Measurements from ENCODE around the gene MECP2.
"Not testable (repeated sequence)": the region's sequence is repeated elsewhere in the genome, so short reads cannot be mapped to it uniquely, and the experiment has no call there.

Gene MECP2

GRCh38 chrX:154097589-154098541, at the start of gene MECP2:
TSS of gene MECP2 (minus strand) at chrX:154097717.
- peak within 1 kb of the TSS; percentile 90 for H3K4me3 Mint-ChIP-seq
- peak within 1 kb of the TSS; percentile 98 for H3K27ac Mint-ChIP-seq
- H3K27me3 Mint-ChIP-seq = peaks cover 49% of the 10 kb centered on the region
- H3K9me3 Mint-ChIP-seq = no peaks in the 10 kb centered on the region
- peak; percentile 88 for DNase-seq
- peaks cover 10% of the 10 kb centered on the region for H3K36me3 Mint-ChIP-seq (ENCODE audit: low read depth)
- H3K4me1 Mint-ChIP-seq (ENCODE audit: low read depth) = peaks cover 53% of the 10 kb centered on the region

GRCh38 chrX:154144010-154144409, 46.5 kb upstream of the MECP2 start, which contains the start of gene OPN1LW:
TSS of gene OPN1LW (plus strand) at chrX:154144243. CDS start at chrX:154144284, 41 bp downstream.
- not testable (repeated sequence) for H3K4me1 Mint-ChIP-seq (ENCODE audit: low read depth); H3K27me3 Mint-ChIP-seq; H3K36me3 Mint-ChIP-seq (ENCODE audit: low read depth); DNase-seq; H3K27ac Mint-ChIP-seq; H3K9me3 Mint-ChIP-seq; H3K4me3 Mint-ChIP-seq

DNA sequence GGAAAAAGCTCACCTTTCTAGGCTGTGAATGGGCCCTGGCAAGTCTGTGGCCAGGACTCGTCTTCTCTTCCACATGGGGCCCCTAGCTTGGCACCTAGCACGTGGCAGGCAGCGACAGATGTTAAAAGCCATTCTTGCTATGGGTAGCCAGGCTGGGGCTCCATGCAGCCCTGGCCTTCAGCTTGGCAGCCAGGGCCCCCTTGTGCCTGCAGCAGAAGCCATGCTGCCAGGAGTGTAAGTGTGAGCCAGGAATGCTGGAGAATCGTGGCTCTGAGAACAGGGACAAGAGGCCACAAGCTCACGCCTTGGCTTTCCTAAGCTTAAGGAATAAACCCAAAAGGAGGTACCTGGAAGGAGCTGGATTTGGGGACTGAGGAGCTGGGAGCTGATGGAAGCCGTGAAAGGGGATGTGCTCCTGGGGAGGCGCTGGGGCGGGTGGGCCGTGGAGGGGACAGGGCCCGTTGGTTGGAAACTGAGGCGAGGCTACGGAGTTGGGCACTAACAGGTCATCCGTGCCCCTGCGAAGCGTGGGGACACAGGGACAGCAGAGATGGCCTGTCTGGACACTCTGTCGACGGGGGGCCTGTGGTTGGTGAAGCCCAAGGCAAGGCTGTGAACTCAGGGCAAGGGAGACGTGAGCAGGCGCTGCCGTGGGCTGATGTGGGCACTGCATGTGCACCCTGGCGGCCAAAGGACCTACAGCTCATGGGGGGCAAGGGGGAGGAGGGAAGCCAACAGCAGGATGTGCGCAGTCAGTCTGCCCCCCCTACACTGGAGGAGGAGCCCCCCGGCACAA, 45.6 kb upstream of the MECP2 start:
- Mint-ChIP-seq H3K9me3 (no peaks in the 10 kb centered on the region), H3K4me3 (no peak overlapping the region), H3K36me3 (ENCODE audit: low read depth) (no peaks in the 10 kb centered on the region), H3K27me3 (peaks cover 14% of the 10 kb centered on the region), H3K4me1 (ENCODE audit: low read depth) (no peaks in the 10 kb centered on the region), H3K27ac (no peak overlapping the region)
- no peak for DNase-seq

DNA sequence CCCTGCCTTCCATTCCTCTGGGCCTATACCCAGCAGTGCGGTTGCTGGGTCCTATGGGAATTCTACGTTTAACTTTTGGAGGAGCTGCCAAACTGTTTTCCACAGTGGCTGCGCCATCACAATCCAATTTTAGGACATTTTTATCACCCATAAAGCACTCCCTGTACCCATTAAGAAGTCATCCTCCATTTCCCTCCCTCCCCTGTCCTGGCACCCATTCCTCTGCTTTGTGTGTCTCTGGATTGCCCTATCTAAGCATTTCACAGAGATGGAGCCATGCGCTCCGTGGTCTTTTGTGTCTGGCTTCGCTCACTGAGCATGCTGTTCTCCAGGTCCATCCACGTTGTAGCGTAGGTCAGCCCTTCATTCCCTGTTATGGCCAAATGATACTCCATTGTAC, 44.9 kb upstream of the MECP2 start:
- no peaks in the 10 kb centered on the region for H3K9me3 Mint-ChIP-seq
- peaks cover 17% of the 10 kb centered on the region for H3K27me3 Mint-ChIP-seq
- no peak overlapping the region for H3K27ac Mint-ChIP-seq
- no peaks in the 10 kb centered on the region for H3K4me1 Mint-ChIP-seq (ENCODE audit: low read depth)
- DNase-seq = peak; percentile 17
- H3K4me3 Mint-ChIP-seq = no peak overlapping the region
- H3K36me3 Mint-ChIP-seq (ENCODE audit: low read depth) = no peaks in the 10 kb centered on the region

- Mint-ChIP-seq H3K4me3 (no peak overlapping the region), H3K27ac (no peak overlapping the region), H3K9me3 (no peaks in the 10 kb centered on the region), H3K36me3 (ENCODE audit: low read depth) (no peaks in the 10 kb centered on the region), H3K4me1 (ENCODE audit: low read depth) (peaks cover 13% of the 10 kb centered on the region), H3K27me3 (peaks cover 23% of the 10 kb centered on the region)
- no peak for DNase-seq
These were observed 43.2 kb upstream of the MECP2 start for GRCh38 chrX:154140742-154141141.

- no peak for DNase-seq
- H3K27me3 Mint-ChIP-seq = peaks cover 26% of the 10 kb centered on the region
- no peaks in the 10 kb centered on the region for H3K36me3 Mint-ChIP-seq (ENCODE audit: low read depth)
- no peak overlapping the region for H3K27ac Mint-ChIP-seq
- no peaks in the 10 kb centered on the region for H3K9me3 Mint-ChIP-seq
- no peak overlapping the region for H3K4me3 Mint-ChIP-seq
- peaks cover 18% of the 10 kb centered on the region for H3K4me1 Mint-ChIP-seq (ENCODE audit: low read depth)
These were observed 42.7 kb upstream of the MECP2 start for GRCh38 chrX:154140206-154140605.

GRCh38 chrX:154138857-154139256, 41.3 kb upstream of the MECP2 start:
- H3K27ac Mint-ChIP-seq = no peak overlapping the region
- H3K4me3 Mint-ChIP-seq = no peak overlapping the region
- no peaks in the 10 kb centered on the region for H3K36me3 Mint-ChIP-seq (ENCODE audit: low read depth)
- H3K9me3 Mint-ChIP-seq = no peaks in the 10 kb centered on the region
- DNase-seq = no peak
- H3K27me3 Mint-ChIP-seq = peaks cover 30% of the 10 kb centered on the region
- peaks cover 25% of the 10 kb centered on the region for H3K4me1 Mint-ChIP-seq (ENCODE audit: low read depth)

DNA sequence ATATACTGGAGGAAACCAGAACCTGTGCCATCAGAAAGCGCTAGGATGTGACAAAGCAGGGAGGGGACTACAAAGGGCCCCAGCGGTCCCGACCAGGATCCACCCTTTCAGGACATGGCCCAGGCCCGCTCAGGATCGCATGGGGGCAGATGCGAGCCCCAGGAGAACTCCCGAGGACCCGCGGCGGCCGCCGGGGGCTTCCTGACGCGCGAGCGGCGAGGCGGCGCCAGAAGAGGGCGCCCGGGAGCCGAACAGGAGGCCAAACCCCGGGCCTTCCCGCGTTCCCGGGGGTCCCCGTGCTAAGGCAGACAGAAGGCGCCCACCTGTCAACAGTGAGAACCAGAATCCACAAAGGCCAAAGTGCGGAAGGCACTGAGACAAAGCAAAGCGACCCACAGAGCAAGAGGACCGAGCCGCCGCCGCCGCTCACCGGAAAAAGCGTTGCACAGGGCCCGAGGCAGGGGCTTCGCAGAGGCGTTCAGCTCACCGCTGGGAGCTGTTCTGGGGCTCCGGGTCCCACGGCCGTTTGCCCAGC, 39.2 kb upstream of the MECP2 start:
- no peaks in the 10 kb centered on the region for H3K36me3 Mint-ChIP-seq (ENCODE audit: low read depth)
- peaks cover 25% of the 10 kb centered on the region for H3K4me1 Mint-ChIP-seq (ENCODE audit: low read depth)
- no peaks in the 10 kb centered on the region for H3K9me3 Mint-ChIP-seq
- peak overlapping the region; percentile 92 for H3K27ac Mint-ChIP-seq
- peaks cover 31% of the 10 kb centered on the region for H3K27me3 Mint-ChIP-seq
- peak; percentile 84 for DNase-seq
- H3K4me3 Mint-ChIP-seq = peak overlapping the region; percentile 73

GRCh38 chrX:154135458-154136229, 38.1 kb upstream of the MECP2 start:
- Mint-ChIP-seq H3K36me3 (ENCODE audit: low read depth) (no peaks in the 10 kb centered on the region), H3K4me3 (no peak overlapping the region), H3K4me1 (ENCODE audit: low read depth) (peaks cover 25% of the 10 kb centered on the region), H3K27me3 (peaks cover 30% of the 10 kb centered on the region), H3K9me3 (no peaks in the 10 kb centered on the region), H3K27ac (no peak overlapping the region)
- no peak for DNase-seq

GRCh38 chrX:154132366-154132765, 34.8 kb upstream of the MECP2 start:
- H3K27me3 Mint-ChIP-seq = peaks cover 20% of the 10 kb centered on the region
- DNase-seq = no peak
- peaks cover 25% of the 10 kb centered on the region for H3K4me1 Mint-ChIP-seq (ENCODE audit: low read depth)
- no peaks in the 10 kb centered on the region for H3K9me3 Mint-ChIP-seq
- H3K27ac Mint-ChIP-seq = no peak overlapping the region
- no peak overlapping the region for H3K4me3 Mint-ChIP-seq
- H3K36me3 Mint-ChIP-seq (ENCODE audit: low read depth) = no peaks in the 10 kb centered on the region

GRCh38 chrX:154131955-154132354, 34.4 kb upstream of the MECP2 start:
- H3K9me3 Mint-ChIP-seq = no peaks in the 10 kb centered on the region
- H3K27ac Mint-ChIP-seq = no peak overlapping the region
- H3K36me3 Mint-ChIP-seq (ENCODE audit: low read depth) = no peaks in the 10 kb centered on the region
- peaks cover 20% of the 10 kb centered on the region for H3K27me3 Mint-ChIP-seq
- no peak overlapping the region for H3K4me3 Mint-ChIP-seq
- DNase-seq = no peak
- peaks cover 22% of the 10 kb centered on the region for H3K4me1 Mint-ChIP-seq (ENCODE audit: low read depth)

DNA sequence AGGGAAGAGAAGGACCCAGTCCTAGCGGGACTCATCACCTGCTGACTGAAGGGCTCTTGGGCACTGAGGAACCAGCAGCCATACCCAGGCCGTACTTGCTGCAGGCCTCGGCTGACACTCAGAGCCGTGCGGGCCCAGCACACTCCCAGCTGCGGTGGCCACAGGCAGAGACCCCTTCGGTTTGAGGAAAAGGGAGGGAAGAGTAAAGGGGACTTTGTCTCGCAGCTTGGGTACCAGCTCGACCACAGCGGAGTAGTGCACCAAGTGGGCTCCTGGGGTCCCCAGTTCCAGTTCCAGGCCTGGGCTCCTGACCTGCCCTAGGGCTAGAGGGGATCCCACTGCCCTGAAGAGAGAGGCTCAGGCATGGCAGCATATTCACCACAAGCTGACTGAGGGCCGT, 28.6 kb upstream of the MECP2 start:
- Mint-ChIP-seq H3K9me3 (no peaks in the 10 kb centered on the region), H3K27ac (no peak overlapping the region), H3K36me3 (ENCODE audit: low read depth) (no peaks in the 10 kb centered on the region), H3K4me1 (ENCODE audit: low read depth) (peaks cover 21% of the 10 kb centered on the region), H3K4me3 (no peak overlapping the region), H3K27me3 (peaks cover 17% of the 10 kb centered on the region)
- DNase-seq = no peak

DNA sequence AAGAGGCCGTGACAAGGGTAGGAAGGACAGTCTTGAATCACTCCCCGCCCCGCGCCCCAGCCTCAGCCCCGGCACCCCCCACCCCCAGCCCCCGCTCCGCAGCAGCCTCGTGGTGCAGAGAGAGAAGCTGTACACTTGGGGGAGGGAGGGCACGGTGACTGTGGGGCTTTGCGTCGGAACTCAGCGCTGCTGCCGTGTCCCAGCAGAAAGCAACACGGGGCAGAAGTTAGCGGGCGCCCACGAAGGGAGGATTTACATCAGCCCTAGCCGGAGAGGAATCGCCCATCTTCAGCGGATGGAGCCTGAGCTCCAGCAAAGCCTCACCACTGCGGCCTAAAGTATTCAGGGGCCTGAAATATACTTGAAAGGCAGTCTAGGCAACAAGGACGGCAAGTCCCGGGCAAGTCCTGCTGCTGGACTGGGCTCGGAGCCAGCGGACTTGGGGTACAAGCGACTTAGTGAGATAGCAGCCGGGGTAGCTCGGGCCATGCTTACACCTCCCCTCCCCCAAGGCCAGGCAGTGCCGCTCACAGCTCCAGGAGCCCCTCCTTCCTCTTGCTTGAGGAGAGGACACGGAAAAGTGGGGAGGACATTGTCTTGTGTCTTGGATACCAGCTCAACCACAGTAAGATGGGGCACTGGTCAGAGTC, 28.0 kb upstream of the MECP2 start:
- no peak for DNase-seq
- no peak overlapping the region for H3K4me3 Mint-ChIP-seq

More for the DNA sequence above, 28.0 kb upstream of the MECP2 start:
- Mint-ChIP-seq H3K27ac (no peak overlapping the region), H3K36me3 (ENCODE audit: low read depth) (no peaks in the 10 kb centered on the region), H3K9me3 (no peaks in the 10 kb centered on the region), H3K27me3 (peaks cover 17% of the 10 kb centered on the region), H3K4me1 (ENCODE audit: low read depth) (peaks cover 21% of the 10 kb centered on the region)
